M059J (cell line): ENCODE results near the gene GIT1. TPM values are rescaled to one million over a fixed set of nuclear protein-coding genes. Genes with fewer than 3 reads are reported as not detected.

Experiments used
- DNase-seq: peaks from one replicate; pipeline ENCODE4 v3.0.0-alpha.2; 2012; ENCODE audit warnings: low read depth
- total RNA-seq: library from RNA; depleted of rRNA; stranded (reverse); fragments of >200 nt; shearing (Covaris generic); gene quantifications from 2 replicates; pipeline ENCODE4 v1.2.3, GENCODE V29; 2014; rRNA removed

Gene GIT1
- total RNA-seq, result 18.0 and 23.0 TPM in 2 replicates

- DNase-seq, result peak; percentile 81
Observed at GRCh38 chr17:29589524-29590410, at the start of gene GIT1. GIT1 (minus strand) TSS chr17:29589648; CDS start chr17:29589378, 270 bp downstream.

- no peak for DNase-seq
Observed at GRCh38 chr17:29633886-29634285, 44.4 kb upstream of the GIT1 start.

GRCh38 chr17:29630630-29631193 lies 41.3 kb upstream of the GIT1 start:
- no peak for DNase-seq

GRCh38 chr17:29629839-29630238 lies 40.4 kb upstream of the GIT1 start:
- no peak for DNase-seq

- DNase-seq, result no peak
Observed at GRCh38 chr17:29628644-29629043, 39.2 kb upstream of the GIT1 start.

GRCh38 chr17:29627951-29628350 lies 38.5 kb upstream of the GIT1 start:
- no peak for DNase-seq

GRCh38 chr17:29625037-29625750 lies 35.7 kb upstream of the GIT1 start:
- no peak for DNase-seq

- DNase-seq, result no peak
Observed at GRCh38 chr17:29624586-29624985, 35.1 kb upstream of the GIT1 start.

GRCh38 chr17:29623283-29623647 lies 33.8 kb upstream of the GIT1 start:
- DNase-seq, result no peak

GRCh38 chr17:29622337-29623282 lies 33.2 kb upstream of the GIT1 start, which contains the start of gene CORO6:
CORO6 (minus strand) TSS chr17:29622912; CDS start chr17:29621421, 1,491 bp downstream.
- peak; percentile 48 for DNase-seq

- no peak for DNase-seq
Observed at GRCh38 chr17:29621751-29622194, 32.3 kb upstream of the GIT1 start.

GRCh38 chr17:29620779-29621500 lies 31.5 kb upstream of the GIT1 start:
- DNase-seq, result no peak

- DNase-seq, result peak; percentile 80
Observed at GRCh38 chr17:29620271-29620670, 30.8 kb upstream of the GIT1 start.

- DNase-seq, result peak; percentile 50
Observed at GRCh38 chr17:29619251-29619650, 29.8 kb upstream of the GIT1 start.

GRCh38 chr17:29618272-29619065 lies 29.0 kb upstream of the GIT1 start:
- DNase-seq, result no peak

GRCh38 chr17:29617481-29618271 lies 28.2 kb upstream of the GIT1 start:
- peak; percentile 40 for DNase-seq

GRCh38 chr17:29617125-29617480 lies 27.7 kb upstream of the GIT1 start:
- DNase-seq, result no peak

GRCh38 chr17:29616300-29617048 lies 27.0 kb upstream of the GIT1 start:
- DNase-seq, result no peak
